LNCAP (cell line): Measurements from ENCODE around the gene GNB3.

Source experiments
- TF ChIP-seq, protein P1 (sequence below): fragments of 450-650 bp; IDR thresholded peaks from 2 replicates; pipeline ENCODE4 v1.5.1; 2017; ENCODE audit warnings: mild to moderate bottlenecking

Gene GNB3

DNA sequence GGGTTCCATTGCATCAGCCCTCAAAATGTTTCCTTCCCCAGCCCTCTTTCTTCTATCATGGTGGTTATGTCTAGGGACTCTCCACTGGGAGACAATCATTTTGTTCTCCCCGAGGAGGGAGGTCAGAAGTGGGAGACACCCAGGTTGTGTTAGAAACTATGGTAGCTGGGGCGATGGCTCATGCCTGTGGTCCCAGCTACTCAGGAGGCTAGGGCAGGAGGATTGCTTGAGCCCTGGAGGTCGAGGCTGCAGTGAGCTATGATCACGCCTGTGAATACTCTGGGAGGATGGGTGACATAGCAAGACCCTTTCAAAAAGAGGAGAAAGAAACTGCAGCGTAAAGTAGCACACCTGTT, 50.9 kb downstream of the GNB3 start:
- TF ChIP-seq, protein P1, sequence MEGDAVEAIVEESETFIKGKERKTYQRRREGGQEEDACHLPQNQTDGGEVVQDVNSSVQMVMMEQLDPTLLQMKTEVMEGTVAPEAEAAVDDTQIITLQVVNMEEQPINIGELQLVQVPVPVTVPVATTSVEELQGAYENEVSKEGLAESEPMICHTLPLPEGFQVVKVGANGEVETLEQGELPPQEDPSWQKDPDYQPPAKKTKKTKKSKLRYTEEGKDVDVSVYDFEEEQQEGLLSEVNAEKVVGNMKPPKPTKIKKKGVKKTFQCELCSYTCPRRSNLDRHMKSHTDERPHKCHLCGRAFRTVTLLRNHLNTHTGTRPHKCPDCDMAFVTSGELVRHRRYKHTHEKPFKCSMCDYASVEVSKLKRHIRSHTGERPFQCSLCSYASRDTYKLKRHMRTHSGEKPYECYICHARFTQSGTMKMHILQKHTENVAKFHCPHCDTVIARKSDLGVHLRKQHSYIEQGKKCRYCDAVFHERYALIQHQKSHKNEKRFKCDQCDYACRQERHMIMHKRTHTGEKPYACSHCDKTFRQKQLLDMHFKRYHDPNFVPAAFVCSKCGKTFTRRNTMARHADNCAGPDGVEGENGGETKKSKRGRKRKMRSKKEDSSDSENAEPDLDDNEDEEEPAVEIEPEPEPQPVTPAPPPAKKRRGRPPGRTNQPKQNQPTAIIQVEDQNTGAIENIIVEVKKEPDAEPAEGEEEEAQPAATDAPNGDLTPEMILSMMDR, result no peak

GRCh38 chr12:6894321-6894720, 53.6 kb downstream of the GNB3 start:
- TF ChIP-seq, protein P1, result no peak
